Activated CD4-positive, alpha-beta T cell treated with anti-CD3 and anti-CD28 coated beads, Interleukin-2, amount 10 ng/mL, durations not matched to agents 24 days and 14 days (primary cell): ENCODE results near the gene MC5R. TPM values are rescaled to one million over a fixed set of nuclear protein-coding genes. Genes with fewer than 3 reads are reported as not detected.

Source experiments
- DNase-seq: peaks from one replicate; pipeline ENCODE4 v3.0.0; 2022
- H3K27ac Mint-ChIP-seq: one replicate; pipeline ENCODE4 v1.8.0; 2022; ENCODE audit warnings: mild to moderate bottlenecking, mixed read lengths
- H3K27me3 Mint-ChIP-seq: one replicate; pipeline ENCODE4 v1.8.0; 2022; ENCODE audit warnings: mixed read lengths
- H3K36me3 Mint-ChIP-seq: one replicate; pipeline ENCODE4 v1.8.0; 2022; ENCODE audit warnings: low read depth, mild to moderate bottlenecking, mixed read lengths
- H3K4me1 Mint-ChIP-seq: one replicate; pipeline ENCODE4 v1.8.0; 2021; ENCODE audit warnings: mixed read lengths
- H3K4me3 Mint-ChIP-seq: one replicate; pipeline ENCODE4 v1.8.0; 2022; ENCODE audit warnings: mild to moderate bottlenecking, moderate library complexity, mixed read lengths
- H3K9me3 Mint-ChIP-seq: one replicate; pipeline ENCODE4 v1.8.0; 2021; ENCODE audit warnings: mixed read lengths
- intact Hi-C: fragments of 100-400 bp; cut with micrococcal nuclease; formaldehyde crosslinking; loops from one replicate; pipeline ENCODE4 v1.15.1; 2023
- total RNA-seq: library from RNA; stranded (reverse); gene quantifications from 2 replicates; pipeline ENCODE4 v1.2.3, GENCODE V29; 2022

Gene MC5R
- total RNA-seq, 1 donor from 2014 or later, result not detected

DNA sequence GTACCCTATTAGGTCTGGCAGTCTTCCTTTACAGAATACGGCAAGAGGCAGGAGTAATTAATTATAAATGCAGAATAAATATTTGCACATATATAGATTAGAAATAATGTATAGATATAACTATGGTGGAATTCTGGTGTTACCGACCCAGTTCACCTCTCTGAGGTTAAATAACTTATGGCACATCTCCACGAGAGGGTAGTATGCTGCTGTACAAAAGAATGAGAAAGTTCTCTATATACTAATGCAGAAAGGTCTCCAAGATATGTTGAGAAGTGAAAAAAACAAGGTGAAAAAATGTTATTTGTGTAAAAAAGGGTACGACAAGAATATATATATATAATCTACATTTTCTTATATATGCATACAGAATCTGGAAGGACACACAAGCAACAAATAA, 50.6 kb downstream of the MC5R start:
- H3K4me3 Mint-ChIP-seq, result no peak overlapping the region
- peaks cover 11% of the 10 kb centered on the region for H3K27me3 Mint-ChIP-seq
- DNase-seq, result no peak
- H3K4me1 Mint-ChIP-seq, result no peaks in the 10 kb centered on the region
- intact Hi-C loops, result no loop called here
- H3K27ac Mint-ChIP-seq, result no peak overlapping the region
- no peaks in the 10 kb centered on the region for H3K9me3 Mint-ChIP-seq
- no peaks in the 10 kb centered on the region for H3K36me3 Mint-ChIP-seq

Other genes starting within 250 kb of the MC5R start
- gene FAM210A, start 97.6 kb upstream of the MC5R start, total RNA-seq, result 37.2 and 42.3 TPM in 2 replicates
- gene RNMT, start 97.5 kb upstream of the MC5R start, total RNA-seq, result 57.8 and 65.9 TPM in 2 replicates
- gene MC2R, start 91.4 kb downstream of the MC5R start, total RNA-seq, result not detected in 2 replicates